Parathyroid adenoma (tissue), 2 donors: ENCODE measurements around the gene OTX2.

ENCODE experiments used
- H2AFZ ChIP-seq: fragments of 300-600 bp; sonication (generic); one replicate; pipeline ENCODE4 v1.7.0; 2017; ENCODE audit warnings: antibody characterized with exemption, mild to moderate bottlenecking
- H3K27ac ChIP-seq: fragments of 300-600 bp; sonication (generic); one replicate; pipeline ENCODE4 v1.7.0; 2017
- H3K27me3 ChIP-seq: fragments of 300-600 bp; sonication (generic); one replicate; pipeline ENCODE4 v1.7.0; 2017; ENCODE audit warnings: low read length; ENCODE audit not compliant: control insufficient read depth, insufficient read depth
- H3K36me3 ChIP-seq: fragments of 300-600 bp; sonication (generic); one replicate; pipeline ENCODE4 v1.7.0; 2017; ENCODE audit warnings: low read length; ENCODE audit not compliant: control insufficient read depth, insufficient read depth
- H3K4me1 ChIP-seq: fragments of 300-600 bp; sonication (generic); one replicate; pipeline ENCODE4 v1.7.0; 2017; ENCODE audit warnings: control low read depth
- H3K4me2 ChIP-seq: fragments of 300-600 bp; sonication (generic); one replicate; pipeline ENCODE4 v1.7.0; 2017; ENCODE audit warnings: low read length
- H3K4me3 ChIP-seq: fragments of 300-600 bp; sonication (generic); one replicate; pipeline ENCODE4 v1.7.0; 2017; ENCODE audit warnings: low read depth, low read length
- H3K79me2 ChIP-seq: fragments of 300-600 bp; sonication (generic); one replicate; pipeline ENCODE4 v1.7.0; 2017; ENCODE audit warnings: control low read depth
- H3K9ac ChIP-seq: fragments of 300-600 bp; sonication (generic); one replicate; pipeline ENCODE4 v1.7.0; 2017; ENCODE audit warnings: mild to moderate bottlenecking
- H3K9me3 ChIP-seq: fragments of 300-600 bp; sonication (generic); one replicate; pipeline ENCODE4 v1.7.0; 2017; ENCODE audit warnings: low read length; ENCODE audit not compliant: control insufficient read depth
- TF ChIP-seq, protein P1 (sequence below): fragments of 300-600 bp; sonication (generic); IDR thresholded peaks from one replicate; pipeline ENCODE4 v1.7.0; 2017; ENCODE audit warnings: antibody characterized with exemption, mild to moderate bottlenecking
- donor health status: primary hyperparathyroidism.

OTX2 gene

GRCh38 chr14:56846970-56847930 is 37.0 kb upstream of the OTX2 start:
- H3K79me2 ChIP-seq: no peaks in the 10 kb centered on the region
- H3K4me2 ChIP-seq: no peak overlapping the region
- no peaks in the 10 kb centered on the region for H3K4me1 ChIP-seq
- TF ChIP-seq, protein P1, sequence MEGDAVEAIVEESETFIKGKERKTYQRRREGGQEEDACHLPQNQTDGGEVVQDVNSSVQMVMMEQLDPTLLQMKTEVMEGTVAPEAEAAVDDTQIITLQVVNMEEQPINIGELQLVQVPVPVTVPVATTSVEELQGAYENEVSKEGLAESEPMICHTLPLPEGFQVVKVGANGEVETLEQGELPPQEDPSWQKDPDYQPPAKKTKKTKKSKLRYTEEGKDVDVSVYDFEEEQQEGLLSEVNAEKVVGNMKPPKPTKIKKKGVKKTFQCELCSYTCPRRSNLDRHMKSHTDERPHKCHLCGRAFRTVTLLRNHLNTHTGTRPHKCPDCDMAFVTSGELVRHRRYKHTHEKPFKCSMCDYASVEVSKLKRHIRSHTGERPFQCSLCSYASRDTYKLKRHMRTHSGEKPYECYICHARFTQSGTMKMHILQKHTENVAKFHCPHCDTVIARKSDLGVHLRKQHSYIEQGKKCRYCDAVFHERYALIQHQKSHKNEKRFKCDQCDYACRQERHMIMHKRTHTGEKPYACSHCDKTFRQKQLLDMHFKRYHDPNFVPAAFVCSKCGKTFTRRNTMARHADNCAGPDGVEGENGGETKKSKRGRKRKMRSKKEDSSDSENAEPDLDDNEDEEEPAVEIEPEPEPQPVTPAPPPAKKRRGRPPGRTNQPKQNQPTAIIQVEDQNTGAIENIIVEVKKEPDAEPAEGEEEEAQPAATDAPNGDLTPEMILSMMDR: no peak
- no peak overlapping the region for H2AFZ ChIP-seq
- no peak overlapping the region for H3K27ac ChIP-seq
- H3K36me3 ChIP-seq: no peaks in the 10 kb centered on the region
- H3K9me3 ChIP-seq: no peaks in the 10 kb centered on the region
- H3K9ac ChIP-seq: no peak overlapping the region
- no peaks in the 10 kb centered on the region for H3K27me3 ChIP-seq
- no peak overlapping the region for H3K4me3 ChIP-seq

DNA sequence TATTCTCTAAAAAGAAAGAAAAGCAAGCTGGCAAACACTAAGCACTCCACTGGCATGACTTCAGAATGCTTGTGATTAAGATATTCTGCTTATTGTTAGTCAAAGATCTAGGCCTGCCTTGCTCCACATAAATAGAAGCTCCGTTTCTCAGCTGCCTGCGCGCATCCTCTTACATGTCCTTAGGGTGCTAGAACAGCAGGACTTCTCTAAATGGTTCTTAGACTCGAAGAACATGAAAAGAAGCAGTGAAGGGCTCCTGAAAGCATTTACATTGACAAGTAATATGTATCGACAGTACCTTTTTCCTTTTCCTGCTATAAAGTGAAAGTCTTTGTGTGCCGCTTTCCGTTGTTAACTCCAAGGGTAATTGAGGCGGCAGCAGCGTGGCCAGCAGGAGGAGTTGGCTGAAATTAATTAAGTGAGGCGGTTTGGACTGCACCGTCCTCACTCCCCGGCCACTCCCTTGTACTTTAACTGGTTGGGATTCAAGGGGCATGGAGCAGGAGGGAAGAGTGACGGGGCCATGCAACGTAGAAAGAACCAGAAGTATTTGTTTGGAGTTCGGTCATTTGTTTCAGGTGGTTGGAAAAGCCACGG is 34.2 kb upstream of the OTX2 start:
- H3K4me1 ChIP-seq: no peaks in the 10 kb centered on the region
- TF ChIP-seq, protein P1: no peak
- H3K79me2 ChIP-seq: no peaks in the 10 kb centered on the region
- no peak overlapping the region for H3K4me3 ChIP-seq
- no peak overlapping the region for H2AFZ ChIP-seq
- no peak overlapping the region for H3K9ac ChIP-seq
- no peak overlapping the region for H3K4me2 ChIP-seq
- H3K36me3 ChIP-seq: no peaks in the 10 kb centered on the region
- no peak overlapping the region for H3K27ac ChIP-seq
- H3K27me3 ChIP-seq: no peaks in the 10 kb centered on the region
- H3K9me3 ChIP-seq: no peaks in the 10 kb centered on the region

GRCh38 chr14:56841611-56842010 is 31.3 kb upstream of the OTX2 start:
- Histone ChIP-seq H3K4me3 (no peak overlapping the region), H3K27me3 (no peaks in the 10 kb centered on the region), H3K9ac (no peak overlapping the region), H3K4me1 (no peaks in the 10 kb centered on the region), H3K36me3 (no peaks in the 10 kb centered on the region), H2AFZ (no peak overlapping the region), H3K9me3 (no peaks in the 10 kb centered on the region), H3K79me2 (no peaks in the 10 kb centered on the region), H3K4me2 (no peak overlapping the region), H3K27ac (no peak overlapping the region)
- TF ChIP-seq, protein P1: no peak

GRCh38 chr14:56840221-56840620 is 29.9 kb upstream of the OTX2 start:
- Histone ChIP-seq H3K4me1 (no peaks in the 10 kb centered on the region), H3K9ac (no peak overlapping the region), H3K27ac (no peak overlapping the region), H3K9me3 (no peaks in the 10 kb centered on the region), H3K4me3 (no peak overlapping the region), H3K36me3 (no peaks in the 10 kb centered on the region), H2AFZ (no peak overlapping the region), H3K79me2 (no peaks in the 10 kb centered on the region), H3K4me2 (no peak overlapping the region), H3K27me3 (no peaks in the 10 kb centered on the region)
- TF ChIP-seq, protein P1: no peak
